HEK293T (cell line): Measurements from ENCODE around the gene SLITRK1.

Source experiments
- CTCF ChIA-PET: fragments of 350-600 bp; formaldehyde crosslinking; extraction: SDS; loops from one replicate; lab custom pipeline; 2021; ENCODE audit warnings: antibody characterized with exemption, inconsistent platforms; lab: Yijun Ruan, JAX
- POLR2A ChIA-PET: fragments of 350-600 bp; formaldehyde crosslinking; extraction: SDS; loops from one replicate; lab custom pipeline; 2020; ENCODE audit warnings: antibody characterized with exemption, inconsistent platforms; lab: Yijun Ruan, JAX
- DNase-seq: peaks from one replicate; pipeline ENCODE4 v3.0.0; 2012; ENCODE audit warnings: mixed read lengths; ENCODE audit errors: extremely low spot score
- ARNT ChIP-seq: fragments of 450-650 bp; IDR thresholded peaks from 2 replicates; pipeline ENCODE4 v1.6.1; 2017; ENCODE audit warnings: mild to moderate bottlenecking
- BHLHE40 ChIP-seq: fragments of 450-650 bp; IDR thresholded peaks from 2 replicates; pipeline ENCODE4 v1.6.1; 2016; ENCODE audit warnings: mild to moderate bottlenecking, moderate library complexity, borderline replicate concordance
- CTBP1 ChIP-seq: fragments of 450-650 bp; IDR thresholded peaks from 2 replicates; pipeline ENCODE4 v1.6.1; 2016; ENCODE audit warnings: borderline replicate concordance
- ELF4 ChIP-seq: fragments of 450-650 bp; IDR thresholded peaks from 2 replicates; pipeline ENCODE4 v1.6.1; 2017; ENCODE audit warnings: antibody characterized with exemption
- FOXA1 ChIP-seq: fragments of 450-650 bp; IDR thresholded peaks from 2 replicates; pipeline ENCODE4 v1.6.1; 2016; ENCODE audit warnings: mild to moderate bottlenecking
- FOXK2 ChIP-seq: fragments of 450-650 bp; IDR thresholded peaks from 2 replicates; pipeline ENCODE4 v1.6.1; 2016; ENCODE audit warnings: mild to moderate bottlenecking
- FOXM1 ChIP-seq: fragments of 450-650 bp; IDR thresholded peaks from 2 replicates; pipeline ENCODE4 v1.6.1; 2017; ENCODE audit warnings: mild to moderate bottlenecking, borderline replicate concordance
- HDGF ChIP-seq: fragments of 450-650 bp; IDR thresholded peaks from 2 replicates; pipeline ENCODE4 v1.6.1; 2017; ENCODE audit warnings: antibody characterized with exemption, borderline replicate concordance
- L3MBTL2 ChIP-seq: fragments of 450-650 bp; conservative IDR thresholded peaks from 2 replicates; pipeline ENCODE4 v1.6.1; 2016; ENCODE audit warnings: mild to moderate bottlenecking
- LEF1 ChIP-seq: fragments of 450-650 bp; IDR thresholded peaks from 2 replicates; pipeline ENCODE4 v1.6.1; 2017; ENCODE audit warnings: mild to moderate bottlenecking, borderline replicate concordance
- NFRKB ChIP-seq: fragments of 450-650 bp; IDR thresholded peaks from 2 replicates; pipeline ENCODE4 v1.6.1; 2016; ENCODE audit warnings: mild to moderate bottlenecking, moderate library complexity
- PKNOX1 ChIP-seq: fragments of 450-650 bp; IDR thresholded peaks from 2 replicates; pipeline ENCODE4 v1.6.1; 2016
- SP1 ChIP-seq: fragments of 450-650 bp; IDR thresholded peaks from 2 replicates; pipeline ENCODE4 v1.6.1; 2017
- SUZ12 ChIP-seq: fragments of 450-650 bp; IDR thresholded peaks from 2 replicates; pipeline ENCODE4 v1.6.1; 2016; ENCODE audit warnings: mild to moderate bottlenecking
- TARDBP ChIP-seq: fragments of 450-650 bp; IDR thresholded peaks from 2 replicates; pipeline ENCODE4 v1.6.1; 2016
- ZNF384 ChIP-seq: fragments of 450-650 bp; IDR thresholded peaks from 2 replicates; pipeline ENCODE4 v1.6.1; 2016

The SLITRK1 gene

GRCh38 chr13:83906240-83906820, 24.1 kb upstream of the SLITRK1 start:
- ChIA-PET POLR2A (no interaction called here), CTCF (no interaction called here)
- DNase-seq = no peak
- TF ChIP-seq PKNOX1 = no peak
- no peak for TF ChIP-seq NFRKB
- TF ChIP-seq HDGF = no peak
- TF ChIP-seq LEF1 = no peak
- TF ChIP-seq L3MBTL2 = no peak
- TF ChIP-seq ELF4 = no peak
- no peak for TF ChIP-seq BHLHE40
- no peak for TF ChIP-seq ARNT
- TF ChIP-seq SUZ12 = no peak
- TF ChIP-seq SP1 = no peak
- TF ChIP-seq FOXM1 = no peak
- no peak for TF ChIP-seq ZNF384
- TF ChIP-seq FOXA1 = no peak
- TF ChIP-seq TARDBP = no peak
- no peak for TF ChIP-seq CTBP1

GRCh38 chr13:83905641-83906040, 23.4 kb upstream of the SLITRK1 start:
- TF ChIP-seq FOXK2 (no peak), L3MBTL2 (no peak), BHLHE40 (no peak), CTBP1 (no peak), ZNF384 (no peak), ELF4 (no peak), FOXA1 (no peak), LEF1 (no peak), NFRKB (no peak), SUZ12 (no peak), PKNOX1 (no peak), TARDBP (no peak), ARNT (no peak), HDGF (no peak), SP1 (no peak), FOXM1 (no peak)
- CTCF ChIA-PET = no interaction called here
- DNase-seq = no peak
- POLR2A ChIA-PET = no interaction called here

- DNase-seq = no peak
- ChIA-PET CTCF (no interaction called here), POLR2A (no interaction called here)
- TF ChIP-seq FOXK2 (no peak), FOXM1 (no peak), ZNF384 (no peak), ARNT (no peak), SUZ12 (no peak), CTBP1 (no peak), L3MBTL2 (no peak), BHLHE40 (no peak), ELF4 (no peak)
These were observed 13.8 kb upstream of the SLITRK1 start for GRCh38 chr13:83895994-83896580.

GRCh38 chr13:83890358-83890757, 8.1 kb upstream of the SLITRK1 start:
- ChIA-PET CTCF (no interaction called here), POLR2A (no interaction called here)
- TF ChIP-seq NFRKB (no peak), FOXK2 (no peak), PKNOX1 (no peak), TARDBP (no peak), FOXA1 (no peak)
- no peak for DNase-seq

GRCh38 chr13:83884141-83884540, 1.9 kb upstream of the SLITRK1 start:
- DNase-seq = no peak
- TF ChIP-seq FOXK2 (no peak), CTBP1 (no peak), L3MBTL2 (no peak), TARDBP (no peak), SUZ12 (no peak), NFRKB (no peak), SP1 (no peak), ELF4 (no peak), BHLHE40 (no peak), HDGF (no peak), FOXA1 (no peak), ARNT (no peak), LEF1 (no peak), PKNOX1 (no peak), ZNF384 (no peak)
- ChIA-PET POLR2A (no interaction called here), CTCF (interaction anchor here (1.3 kb wide), 1 partner anchor 8 kb away, joined by 3 read pairs; no protein-coding TSS in a partner anchor)

- CTCF ChIA-PET = interaction anchor here (1.3 kb wide), 1 partner anchor 9 kb away, joined by 3 read pairs; no protein-coding TSS in a partner anchor
- DNase-seq = peak; percentile 34
- POLR2A ChIA-PET = no interaction called here
- no peak for TF ChIP-seq NFRKB
- peak; percentile 44 for TF ChIP-seq PKNOX1
- TF ChIP-seq L3MBTL2 = peak; percentile 45; the same call in 1 of the 2 replicates
- 0 out of 2 replicates have a peak, but pooled peaks have one; percentile 16 for TF ChIP-seq CTBP1
These were observed 818 bp upstream of the SLITRK1 start for GRCh38 chr13:83883061-83883523.
